Retinal pigment epithelial cell (primary cell): ENCODE results near the gene LMBRD1.
"Not testable (repeated sequence)": the region's sequence is repeated elsewhere in the genome, so short reads cannot be mapped to it uniquely, and the experiment has no call there.

Experiments used
- DNase-seq: peaks from one replicate; pipeline ENCODE4 v3.0.0-alpha.2; 2010; ENCODE audit warnings: low read depth
- H3K4me3 ChIP-seq: 2 replicates; pipeline ENCODE4 v1.5.1; 2011; ENCODE audit warnings: mild to moderate bottlenecking, low read length, control low read depth, moderate library complexity
- TF ChIP-seq, protein P1 (sequence below): conservative IDR thresholded peaks from 2 replicates; pipeline ENCODE4 v1.5.1; 2011; ENCODE audit warnings: low read depth, low read length, control low read depth, inconsistent platforms

LMBRD1 gene

DNA sequence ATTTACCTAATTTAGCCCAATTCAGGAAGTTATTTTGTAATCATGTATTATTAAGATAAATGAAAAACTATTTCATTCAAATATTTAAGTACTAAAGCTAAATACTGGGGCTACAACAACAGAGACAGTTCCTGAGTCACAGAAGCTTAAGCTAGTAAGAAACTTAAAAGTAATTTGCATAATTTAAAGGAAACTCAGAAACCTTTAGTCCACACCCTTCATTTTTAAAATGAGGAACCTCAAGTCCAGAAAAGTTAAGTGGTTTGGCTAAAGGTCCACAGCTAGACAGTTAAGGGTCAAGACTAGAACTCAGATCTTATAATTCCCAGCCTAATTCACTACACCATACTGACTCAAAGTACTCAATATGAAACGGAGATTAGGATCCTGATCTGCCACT, 7.2 kb downstream of the LMBRD1 start:
- DNase-seq: no peak
- no peak overlapping the region for H3K4me3 ChIP-seq
- TF ChIP-seq, protein P1, sequence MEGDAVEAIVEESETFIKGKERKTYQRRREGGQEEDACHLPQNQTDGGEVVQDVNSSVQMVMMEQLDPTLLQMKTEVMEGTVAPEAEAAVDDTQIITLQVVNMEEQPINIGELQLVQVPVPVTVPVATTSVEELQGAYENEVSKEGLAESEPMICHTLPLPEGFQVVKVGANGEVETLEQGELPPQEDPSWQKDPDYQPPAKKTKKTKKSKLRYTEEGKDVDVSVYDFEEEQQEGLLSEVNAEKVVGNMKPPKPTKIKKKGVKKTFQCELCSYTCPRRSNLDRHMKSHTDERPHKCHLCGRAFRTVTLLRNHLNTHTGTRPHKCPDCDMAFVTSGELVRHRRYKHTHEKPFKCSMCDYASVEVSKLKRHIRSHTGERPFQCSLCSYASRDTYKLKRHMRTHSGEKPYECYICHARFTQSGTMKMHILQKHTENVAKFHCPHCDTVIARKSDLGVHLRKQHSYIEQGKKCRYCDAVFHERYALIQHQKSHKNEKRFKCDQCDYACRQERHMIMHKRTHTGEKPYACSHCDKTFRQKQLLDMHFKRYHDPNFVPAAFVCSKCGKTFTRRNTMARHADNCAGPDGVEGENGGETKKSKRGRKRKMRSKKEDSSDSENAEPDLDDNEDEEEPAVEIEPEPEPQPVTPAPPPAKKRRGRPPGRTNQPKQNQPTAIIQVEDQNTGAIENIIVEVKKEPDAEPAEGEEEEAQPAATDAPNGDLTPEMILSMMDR: no peak

DNA sequence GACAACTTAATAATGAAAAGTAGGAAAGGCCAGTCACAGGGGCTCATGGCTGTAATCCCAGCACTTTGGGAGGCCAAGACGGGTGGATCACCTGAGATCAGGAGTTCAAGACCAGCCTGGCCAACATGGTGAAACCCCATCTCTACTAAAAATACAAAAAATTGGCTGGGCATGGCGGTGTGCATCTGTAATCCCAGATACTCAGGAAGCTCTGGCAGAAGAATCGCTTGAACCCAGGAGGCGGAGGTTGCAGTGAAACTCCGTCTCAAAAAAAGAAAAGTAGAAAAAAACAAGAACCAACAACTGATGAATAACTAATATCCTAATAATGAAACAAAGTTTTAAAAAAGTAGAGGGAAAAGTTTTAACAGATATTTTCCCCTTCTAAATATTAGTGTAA, 9.4 kb downstream of the LMBRD1 start:
- H3K4me3 ChIP-seq, DNase-seq: not testable (repeated sequence)

DNA sequence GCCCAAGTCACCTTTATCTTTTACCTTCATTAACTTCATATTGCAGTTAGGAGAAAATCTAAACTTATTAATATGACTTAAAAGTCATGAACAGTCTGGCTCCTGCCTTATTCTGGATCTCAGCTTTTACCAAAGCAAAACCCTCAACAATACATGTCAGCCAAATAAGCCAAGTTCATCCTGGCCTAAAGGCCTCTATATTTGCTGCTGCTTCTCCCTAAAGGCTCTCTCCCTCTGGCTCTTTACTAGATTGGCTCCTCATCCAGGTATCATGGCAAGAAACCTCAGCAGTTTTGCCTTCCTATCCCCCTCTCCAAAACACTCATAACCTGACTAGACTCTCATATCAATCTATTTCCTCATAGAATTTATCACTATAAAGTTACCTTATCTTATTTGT, 11.1 kb downstream of the LMBRD1 start:
- DNase-seq: no peak
- no peak overlapping the region for H3K4me3 ChIP-seq
- TF ChIP-seq, protein P1: no peak

DNA sequence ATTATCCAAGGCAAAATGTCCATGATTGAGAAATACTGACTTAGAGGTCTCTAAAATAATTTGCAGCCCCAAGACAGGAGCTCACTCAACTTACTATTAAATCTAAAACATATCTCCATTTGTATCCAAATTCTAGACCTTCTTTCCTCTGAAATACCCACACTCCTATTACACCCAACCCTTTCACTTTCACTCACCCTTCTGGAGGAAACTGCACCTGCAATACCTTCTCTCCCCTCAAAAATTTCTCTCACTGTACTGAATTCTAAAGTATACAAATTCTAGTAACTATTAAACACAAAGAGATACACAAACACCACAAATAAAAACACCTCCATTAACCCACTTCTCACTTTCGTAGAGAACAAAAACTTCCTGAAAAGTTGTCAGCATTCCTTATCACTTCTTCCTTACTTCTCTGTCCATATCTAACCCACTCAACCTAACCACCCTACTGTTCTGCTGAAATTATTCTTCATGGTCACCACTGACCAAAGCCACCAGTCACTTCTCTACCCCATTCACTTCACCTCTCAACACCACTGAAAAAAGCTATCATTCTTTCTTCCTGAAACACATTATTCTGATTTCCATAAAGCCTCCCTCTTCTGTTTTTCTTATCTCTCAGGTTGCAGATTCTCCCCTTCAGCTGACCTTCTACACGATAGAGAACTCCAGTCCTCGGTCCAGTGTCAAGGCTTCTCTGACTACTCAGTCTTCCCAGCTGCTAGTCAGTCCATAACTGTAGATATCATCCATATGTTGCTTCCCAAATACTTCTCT, 12.0 kb downstream of the LMBRD1 start:
- TF ChIP-seq, protein P1: no peak
- no peak overlapping the region for H3K4me3 ChIP-seq
- no peak for DNase-seq

DNA sequence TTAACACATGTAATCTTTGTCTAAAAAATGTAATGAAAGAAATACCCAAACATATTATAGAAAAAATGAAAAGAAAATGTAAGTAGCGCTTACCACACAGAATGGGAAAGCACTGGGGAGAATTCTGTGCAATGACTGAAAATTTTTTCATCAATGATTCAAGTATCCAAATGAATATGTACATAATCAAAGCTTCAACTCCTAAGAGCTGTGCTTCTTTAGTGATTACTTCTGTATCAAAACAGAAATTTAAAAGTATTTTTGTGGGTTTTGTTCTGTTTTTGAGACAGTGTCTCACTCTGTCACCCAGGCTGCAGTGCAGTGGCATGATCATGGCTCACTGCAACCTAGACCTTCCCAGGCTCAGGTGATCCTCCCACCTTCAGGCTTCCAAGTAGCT, 13.7 kb downstream of the LMBRD1 start:
- TF ChIP-seq, protein P1: no peak
- no peak for DNase-seq
- H3K4me3 ChIP-seq: no peak overlapping the region

- no peak overlapping the region for H3K4me3 ChIP-seq
- TF ChIP-seq, protein P1: no peak
- DNase-seq: no peak
Measured at GRCh38 chr6:69780585-69781178, 16.1 kb downstream of the LMBRD1 start.

- no peak overlapping the region for H3K4me3 ChIP-seq
- TF ChIP-seq, protein P1: no peak
- no peak for DNase-seq
Measured at GRCh38 chr6:69775941-69776340, 20.9 kb downstream of the LMBRD1 start.
